B cell (primary cell): ENCODE data around the gene RAD54L2. TPM values are rescaled to one million over a fixed set of nuclear protein-coding genes. Genes with fewer than 3 reads are reported as not detected.

Source experiments
- ATAC-seq: fragments of 200-7000 bp; cut with Tn5 transposase; one replicate; pipeline ENCODE4 v1.10.0; 2021; ENCODE audit warnings: low read depth, mild to moderate bottlenecking, moderate number of reproducible peaks, moderate library complexity
- CTCF ChIA-PET: fragments of 350-600 bp; sonication (Branson Sonifier 250); formaldehyde crosslinking; loops from one replicate; lab custom pipeline; 2021; ENCODE audit warnings: antibody characterized with exemption, inconsistent platforms; lab: Charles Lee
- POLR2A ChIA-PET: fragments of 350-600 bp; sonication (Branson Sonifier 250); formaldehyde crosslinking; loops from one replicate; lab custom pipeline; 2021; ENCODE audit warnings: antibody characterized with exemption; lab: Charles Lee
- DNase-seq: peaks from one replicate; pipeline ENCODE4 v3.0.0; 2013
- H2AFZ ChIP-seq: 2 replicates; pipeline ENCODE4 v1.6.1; 2012; ENCODE audit warnings: mild to moderate bottlenecking, low read depth, low read length; ENCODE audit not compliant: insufficient read depth, poor library complexity, severe bottlenecking
- H3K27ac ChIP-seq, 2 donors: 1 replicate in 1 of 2; 2 replicates in 1 of 2; pipeline ENCODE4 v1.5.1; 2012 to 2013; ENCODE audit warnings: low read length in 2 of 2, mild to moderate bottlenecking in 2 of 2, moderate library complexity in 1 of 2
- H3K27me3 ChIP-seq, 4 experiments: fragments of 200-600 bp in 1 of 4; sonication (generic) in 1 of 4; replicated peaks in 1 of 4; 1 replicate in 2 of 4; 2 replicates in 2 of 4; pipeline versions ENCODE4 v1.6.1 to v1.7.0; 2013 to 2016; ENCODE audit warnings: low read length in 3 of 4, mild to moderate bottlenecking in 2 of 4, mixed read lengths in 1 of 4, moderate library complexity in 1 of 4; ENCODE audit not compliant: insufficient read depth in 4 of 4, control insufficient read depth in 3 of 4; ENCODE audit errors: control extremely low read depth in 1 of 4
- H3K36me3 ChIP-seq, 2 experiments: replicated peaks in 1 of 2; 1 replicate in 1 of 2; 2 replicates in 1 of 2; pipeline versions ENCODE4 v1.6.1 to v1.7.1; 2013; ENCODE audit warnings: low read length in 1 of 2; ENCODE audit not compliant: insufficient read depth in 2 of 2, control insufficient read depth in 1 of 2; ENCODE audit errors: control extremely low read depth in 1 of 2, extremely low read depth in 1 of 2
- H3K4me1 ChIP-seq, 2 donors: fragments of 200-600 bp in 1 of 2; sonication (generic) in 1 of 2; 1 replicate in 1 of 2; 2 replicates in 1 of 2; pipeline versions ENCODE4 v1.5.1 to v1.6.1; 2013 to 2017; ENCODE audit warnings: low read length in 2 of 2; ENCODE audit not compliant: control insufficient read depth in 2 of 2, insufficient read depth in 2 of 2
- H3K4me2 ChIP-seq: replicated peaks from 2 replicates; pipeline ENCODE3; 2012; ENCODE audit warnings: mild to moderate bottlenecking, low read depth, low read length; ENCODE audit not compliant: poor library complexity, severe bottlenecking
- H3K4me3 ChIP-seq, 5 experiments: fragments of 200-600 bp in 1 of 5; sonication (generic) in 1 of 5; 1 replicate in 3 of 5; 2 replicates in 2 of 5; pipeline versions ENCODE4 v1.5.1 to v1.7.0; 2011 to 2016; ENCODE audit warnings: low read length in 4 of 5, mild to moderate bottlenecking in 4 of 5, low read depth in 2 of 5, control low read depth in 1 of 5, moderate library complexity in 1 of 5; ENCODE audit not compliant: insufficient read depth in 1 of 5; ENCODE audit errors: control extremely low read depth in 1 of 5, extremely low read depth in 1 of 5
- H3K79me2 ChIP-seq: fragments of 200-600 bp; sonication (generic); one replicate; pipeline ENCODE4 v1.6.0; 2016; ENCODE audit warnings: low read length; ENCODE audit not compliant: control insufficient read depth, insufficient read depth
- H3K9ac ChIP-seq: fragments of 200-600 bp; sonication (generic); 2 replicates; pipeline ENCODE4 v1.6.1; 2017; ENCODE audit warnings: mild to moderate bottlenecking, low read length, moderate library complexity
- H3K9me3 ChIP-seq, 3 donors: one replicate each; pipeline versions ENCODE4 v1.6.1 to v1.7.1; 2013; ENCODE audit warnings: low read length in 2 of 3; ENCODE audit not compliant: control insufficient read depth in 2 of 3, insufficient read depth in 1 of 3; ENCODE audit errors: control extremely low read depth in 1 of 3
- H4K20me1 ChIP-seq: 2 replicates; pipeline ENCODE4 v1.6.0; 2012; ENCODE audit warnings: mild to moderate bottlenecking, low read length; ENCODE audit not compliant: insufficient read depth, control insufficient read depth, poor library complexity, severe bottlenecking
- H3K27ac Mint-ChIP-seq: one replicate; pipeline ENCODE4 v1.8.0; 2021; ENCODE audit warnings: mixed read lengths
- H3K27me3 Mint-ChIP-seq: one replicate; pipeline ENCODE4 v1.8.0; 2021; ENCODE audit warnings: mixed read lengths
- H3K4me1 Mint-ChIP-seq: one replicate; pipeline ENCODE4 v1.8.0; 2021; ENCODE audit warnings: mixed read lengths
- H3K4me3 Mint-ChIP-seq: one replicate; pipeline ENCODE4 v1.8.0; 2021; ENCODE audit warnings: mixed read lengths
- H3K9me3 Mint-ChIP-seq: one replicate; pipeline ENCODE4 v1.8.0; 2022; ENCODE audit warnings: mixed read lengths; ENCODE audit not compliant: insufficient read depth
- CTCF ChIP-seq: fragments of 200-600 bp; IDR thresholded peaks from one replicate; pipeline ENCODE4 v1.8.0; 2022; ENCODE audit warnings: antibody characterized with exemption, mild to moderate bottlenecking
- EZH2 ChIP-seq: IDR thresholded peaks from 2 replicates; pipeline ENCODE4 v1.6.1; 2012; ENCODE audit warnings: borderline replicate concordance, low read depth, mild to moderate bottlenecking, moderate library complexity, low read length; ENCODE audit not compliant: insufficient read depth, poor library complexity, severe bottlenecking
- WGBS: methylation state at CpG from one replicate; pipeline ENCODE4 v1.1.5; 2013; ENCODE audit warnings: missing lambda C conversion rate; ENCODE audit not compliant: insufficient coverage; 5-methylcytosine and 5-hydroxymethylcytosine counted together
- intact Hi-C: fragments of 100-400 bp; cut with micrococcal nuclease; formaldehyde crosslinking; loops from one replicate; pipeline ENCODE4 v1.10.0; 2022
- polyA plus RNA-seq: library from polyadenylated mRNA; depleted of rRNA; stranded (reverse); fragments of >200 nt; gene quantifications from 2 replicates; pipeline ENCODE4 v1.2.3, GENCODE V29; 2012
- total RNA-seq, 2 donors: library from RNA; stranded (reverse); fragments of 120-200 nt in 1 of 2; gene quantifications; 1 replicate in 1 of 2; 2 replicates in 1 of 2; pipeline versions ENCODE4 v1.2.3 to v1.2.4, GENCODE V29; 2013 to 2022

RAD54L2 gene
- total and polyA plus RNA-seq, 2 donors (not counting 1 experiment from before 2014, with no cell fraction given): 6.3 to 43.0 TPM

GRCh38 chr3:51585871-51586270 is 47.4 kb downstream of the RAD54L2 start:
- ATAC-seq (no peak), DNase-seq (no peak)
- WGBS: no CpG with 5 or more reads among the region's 3 CpGs
- Mint-ChIP-seq H3K27ac (no peak overlapping the region), H3K4me3 (no peak overlapping the region), H3K4me1 (peaks cover 7% of the 10 kb centered on the region), H3K9me3 (no peaks in the 10 kb centered on the region), H3K27me3 (no peaks in the 10 kb centered on the region)
- no peaks in the 10 kb centered on the region for H3K27me3 ChIP-seq
- no peak overlapping the region for H2AFZ ChIP-seq
- no peaks in the 10 kb centered on the region for H3K4me1 ChIP-seq
- H3K9ac ChIP-seq: no peak overlapping the region
- intact Hi-C loops: no loop called here
- no peak for TF ChIP-seq CTCF
- TF ChIP-seq EZH2: no peak
- peaks cover 2 to 12% of the 10 kb centered on the region in 2 experiments for H3K36me3 ChIP-seq
- no peak overlapping the region for H3K4me3 ChIP-seq
- H3K79me2 ChIP-seq: peaks cover 18% of the 10 kb centered on the region
- H4K20me1 ChIP-seq: no peaks in the 10 kb centered on the region
- CTCF ChIA-PET: no interaction called here
- no peaks in the 10 kb centered on the region for H3K9me3 ChIP-seq
- H3K27ac ChIP-seq: no peak overlapping the region
- POLR2A ChIA-PET: no interaction called here
- H3K4me2 ChIP-seq: no peak overlapping the region

Other genes starting within 250 kb of the RAD54L2 start
- 28.4 and 29.7 TPM in 2 replicates for gene MANF, start 153.4 kb upstream of the RAD54L2 start, total RNA-seq
- 18.8 and 19.8 TPM in 2 replicates for gene MANF, start 153.4 kb upstream of the RAD54L2 start, polyA plus RNA-seq
- gene RBM15B, start 147.4 kb upstream of the RAD54L2 start, total RNA-seq: 29.5 and 30.5 TPM in 2 replicates
- gene RBM15B, start 147.4 kb upstream of the RAD54L2 start, polyA plus RNA-seq: 9.9 and 10.8 TPM in 2 replicates
- gene DCAF1, start 38.7 kb upstream of the RAD54L2 start, total RNA-seq: 33.3 and 35.8 TPM in 2 replicates
- gene DCAF1, start 38.7 kb upstream of the RAD54L2 start, polyA plus RNA-seq: 12.4 and 12.5 TPM in 2 replicates
- gene TEX264, start 132.5 kb downstream of the RAD54L2 start, total RNA-seq: 31.8 and 39.1 TPM in 2 replicates
- gene TEX264, start 132.5 kb downstream of the RAD54L2 start, polyA plus RNA-seq: 66.6 and 79.7 TPM in 2 replicates
- gene GRM2, start 168.3 kb downstream of the RAD54L2 start, total RNA-seq: 0.86 and 1.1 TPM in 2 replicates
- 2.8 TPM in 2 replicates for gene GRM2, start 168.3 kb downstream of the RAD54L2 start, polyA plus RNA-seq
- gene IQCF6, start 240.5 kb downstream of the RAD54L2 start, total RNA-seq: not detected in 2 replicates
- gene IQCF6, start 240.5 kb downstream of the RAD54L2 start, polyA plus RNA-seq: not detected in 2 replicates